CD4-positive, alpha-beta T cell treated with Interleukin-17A for 4 hours (primary cell): ENCODE data around the gene TJAP1.
A peak's percentile ranks its signal among the peaks of the same experiment; 100 is the strongest.

Source experiments
- DNase-seq: peaks from one replicate; pipeline ENCODE4 v3.0.0-alpha.2; 2020; ENCODE audit warnings: mixed read lengths

Gene TJAP1, protein sequence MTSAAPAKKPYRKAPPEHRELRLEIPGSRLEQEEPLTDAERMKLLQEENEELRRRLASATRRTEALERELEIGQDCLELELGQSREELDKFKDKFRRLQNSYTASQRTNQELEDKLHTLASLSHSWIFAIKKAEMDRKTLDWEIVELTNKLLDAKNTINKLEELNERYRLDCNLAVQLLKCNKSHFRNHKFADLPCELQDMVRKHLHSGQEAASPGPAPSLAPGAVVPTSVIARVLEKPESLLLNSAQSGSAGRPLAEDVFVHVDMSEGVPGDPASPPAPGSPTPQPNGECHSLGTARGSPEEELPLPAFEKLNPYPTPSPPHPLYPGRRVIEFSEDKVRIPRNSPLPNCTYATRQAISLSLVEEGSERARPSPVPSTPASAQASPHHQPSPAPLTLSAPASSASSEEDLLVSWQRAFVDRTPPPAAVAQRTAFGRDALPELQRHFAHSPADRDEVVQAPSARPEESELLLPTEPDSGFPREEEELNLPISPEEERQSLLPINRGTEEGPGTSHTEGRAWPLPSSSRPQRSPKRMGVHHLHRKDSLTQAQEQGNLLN

DNA sequence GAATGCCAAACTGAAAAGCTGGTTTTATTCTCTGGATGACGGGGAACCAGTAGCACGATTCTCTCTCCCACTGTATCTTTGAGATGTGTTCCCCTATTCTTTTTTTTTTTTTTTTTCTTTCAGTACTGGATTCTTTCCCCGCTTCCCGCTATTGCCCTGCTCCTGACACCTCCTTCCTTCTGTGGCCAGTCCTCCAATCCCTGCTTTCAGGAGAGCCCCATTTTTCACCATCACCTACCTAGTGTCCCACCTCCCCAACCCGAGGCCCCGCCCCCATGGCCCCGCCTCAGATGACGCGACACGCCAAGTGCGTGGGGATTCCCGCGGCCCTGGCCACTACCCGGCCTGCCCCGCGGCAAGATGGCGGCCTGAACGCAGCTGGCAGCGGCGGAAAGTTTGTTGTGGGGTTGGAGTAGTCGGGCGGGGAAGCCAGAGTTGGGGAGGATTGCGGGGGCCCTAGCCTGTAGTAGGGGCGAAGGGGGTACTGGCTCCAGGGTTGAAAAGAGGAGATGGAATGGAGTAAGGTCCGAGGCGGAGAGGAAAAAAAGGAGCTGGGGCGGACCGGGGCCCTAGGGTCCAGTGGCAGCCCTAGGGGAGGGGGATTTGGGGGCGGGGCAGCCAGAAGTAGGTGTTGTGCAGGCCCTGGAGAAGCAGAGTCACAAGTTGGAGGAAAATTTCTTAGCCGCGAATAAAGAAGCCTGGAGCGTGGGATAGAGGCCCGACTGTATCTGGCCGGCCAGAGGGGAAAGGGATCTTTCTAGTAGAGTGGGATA is at the start of gene TJAP1:
Gene TJAP1 (plus strand): TSS at position 336 of the 773 bp plus-strand sequence. CDS start 21,432 bp downstream, outside the sequence.
- DNase-seq: peak; percentile 99

DNA sequence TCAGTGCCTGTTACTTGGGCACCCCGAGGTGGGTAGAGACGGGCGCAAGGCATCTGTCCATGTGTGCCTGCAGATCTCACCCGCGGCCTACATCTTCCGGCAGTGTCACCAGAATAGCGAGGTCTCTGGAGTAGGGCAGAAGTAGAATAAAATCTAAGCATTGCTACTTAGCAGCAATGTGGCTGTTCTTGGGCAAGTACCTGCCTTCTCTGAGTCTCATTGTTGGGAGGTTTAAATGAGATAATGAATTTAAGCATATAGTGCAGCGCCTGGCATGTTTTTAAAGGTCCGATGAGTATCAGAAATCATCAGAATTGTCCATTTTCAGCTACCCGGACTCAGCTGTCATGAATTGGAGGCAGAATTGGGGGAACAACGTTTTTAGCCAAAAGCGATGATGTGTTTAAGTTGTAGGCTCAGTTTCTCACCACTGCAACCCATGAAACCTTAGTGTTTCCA is 49.2 kb upstream of the TJAP1 start:
- no peak for DNase-seq

DNA sequence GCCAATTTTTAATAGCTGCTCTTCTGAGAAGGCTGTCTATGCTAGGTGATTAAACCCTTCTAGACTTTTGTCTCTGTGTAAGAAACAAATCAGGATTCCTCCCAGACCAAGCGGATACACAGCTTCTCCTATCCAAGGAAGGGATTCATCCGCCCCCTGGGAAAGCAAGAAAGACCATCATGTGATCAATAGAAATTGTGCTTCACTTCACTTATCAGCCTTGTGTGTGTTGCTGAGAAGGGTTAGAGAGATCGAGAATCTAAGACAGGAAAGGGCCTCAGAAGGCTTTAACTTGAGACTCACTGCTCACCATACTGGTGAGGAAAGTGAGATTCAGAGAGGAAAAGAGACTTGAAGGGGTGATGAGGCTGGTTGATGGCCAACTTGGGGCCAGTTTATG is 48.5 kb upstream of the TJAP1 start:
- no peak for DNase-seq

DNA sequence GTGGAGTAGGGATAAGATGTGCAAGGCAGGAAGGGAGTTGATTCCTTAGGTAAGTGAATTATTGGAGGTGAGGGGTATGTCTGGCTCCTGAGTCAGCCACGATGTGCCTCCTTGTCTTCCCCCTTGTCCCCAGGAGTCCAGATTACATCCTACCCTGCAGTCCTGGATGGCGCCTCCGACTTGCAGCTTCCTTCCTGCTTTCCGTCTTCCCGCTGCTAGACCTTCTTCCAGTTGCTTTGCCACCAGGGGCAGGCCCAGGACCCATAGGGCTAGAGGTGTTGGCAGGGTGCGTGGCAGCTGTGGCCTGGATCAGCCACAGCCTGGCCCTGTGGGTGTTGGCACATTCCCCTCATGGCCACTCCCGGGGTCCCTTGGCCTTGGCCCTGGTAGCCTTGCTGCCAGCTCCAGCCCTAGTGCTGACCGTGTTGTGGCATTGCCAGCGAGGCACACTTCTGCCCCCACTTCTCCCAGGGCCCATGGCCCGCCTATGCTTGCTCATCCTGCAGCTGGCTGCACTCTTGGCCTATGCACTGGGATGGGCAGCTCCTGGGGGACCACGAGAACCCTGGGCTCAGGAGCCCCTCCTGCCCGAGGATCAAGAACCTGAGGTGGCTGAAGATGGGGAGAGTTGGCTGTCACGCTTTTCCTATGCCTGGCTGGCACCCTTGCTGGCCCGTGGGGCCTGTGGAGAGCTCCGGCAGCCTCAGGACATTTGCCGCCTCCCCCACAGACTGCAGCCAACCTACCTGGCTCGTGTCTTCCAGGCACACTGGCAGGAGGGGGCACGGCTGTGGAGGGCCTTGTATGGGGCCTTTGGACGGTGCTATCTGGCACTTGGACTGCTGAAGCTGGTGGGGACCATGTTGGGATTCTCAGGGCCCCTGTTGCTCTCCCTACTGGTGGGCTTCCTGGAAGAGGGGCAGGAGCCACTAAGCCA is 45.1 kb upstream of the TJAP1 start:
- DNase-seq: no peak

DNA sequence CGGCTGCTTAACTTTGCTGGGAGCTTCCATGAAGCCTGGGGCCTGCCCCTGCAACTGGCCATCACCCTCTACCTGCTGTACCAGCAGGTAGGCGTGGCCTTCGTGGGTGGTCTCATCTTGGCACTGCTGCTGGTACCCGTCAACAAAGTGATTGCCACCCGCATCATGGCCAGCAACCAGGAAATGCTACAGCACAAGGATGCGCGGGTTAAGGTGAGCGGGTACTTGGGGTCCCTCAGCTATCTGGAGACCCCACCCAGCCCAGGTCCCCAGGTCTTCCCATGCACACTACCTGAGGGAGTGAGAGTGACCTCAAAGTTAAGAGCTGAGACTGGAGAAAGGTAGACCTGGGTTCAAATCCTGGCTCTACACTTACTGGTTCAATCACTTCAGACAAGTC is 44.2 kb upstream of the TJAP1 start:
- DNase-seq: no peak

DNA sequence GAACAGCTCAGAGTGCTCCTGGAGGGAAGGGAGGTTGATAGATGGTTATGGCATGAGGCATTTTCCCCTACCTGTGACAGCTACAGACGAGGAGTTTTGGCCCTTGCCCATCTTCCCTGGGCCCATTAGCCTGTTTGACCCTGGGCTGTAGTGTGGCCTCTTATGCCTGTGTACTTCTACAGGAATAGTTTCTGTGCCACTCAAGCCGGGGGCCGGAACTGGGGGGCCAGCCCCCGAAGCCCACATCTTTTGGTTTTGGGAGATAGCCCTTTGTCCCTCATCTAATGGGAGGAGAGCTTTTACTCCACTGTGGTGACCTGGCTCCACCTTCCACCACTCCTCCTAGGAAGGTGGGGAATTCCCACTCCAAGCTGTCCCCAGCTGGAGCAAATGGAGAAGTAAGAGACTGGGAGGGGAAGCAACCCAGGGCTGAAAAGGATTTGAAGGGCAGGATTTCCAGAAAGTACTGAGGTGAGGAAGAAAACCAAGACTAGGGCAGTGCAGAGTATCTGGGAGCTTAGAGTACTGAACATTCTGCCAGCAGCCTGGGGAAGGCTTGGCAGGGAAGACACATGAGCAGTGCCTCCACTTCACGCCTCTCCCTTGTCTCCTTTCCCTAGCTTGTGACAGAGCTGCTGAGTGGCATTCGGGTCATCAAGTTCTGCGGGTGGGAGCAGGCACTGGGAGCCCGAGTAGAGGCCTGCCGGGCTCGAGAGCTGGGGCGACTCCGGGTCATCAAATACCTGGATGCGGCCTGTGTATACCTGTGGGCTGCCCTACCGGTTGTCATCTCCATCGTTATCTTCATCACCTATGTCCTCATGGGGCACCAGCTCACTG is 43.1 kb upstream of the TJAP1 start:
- DNase-seq: no peak

DNA sequence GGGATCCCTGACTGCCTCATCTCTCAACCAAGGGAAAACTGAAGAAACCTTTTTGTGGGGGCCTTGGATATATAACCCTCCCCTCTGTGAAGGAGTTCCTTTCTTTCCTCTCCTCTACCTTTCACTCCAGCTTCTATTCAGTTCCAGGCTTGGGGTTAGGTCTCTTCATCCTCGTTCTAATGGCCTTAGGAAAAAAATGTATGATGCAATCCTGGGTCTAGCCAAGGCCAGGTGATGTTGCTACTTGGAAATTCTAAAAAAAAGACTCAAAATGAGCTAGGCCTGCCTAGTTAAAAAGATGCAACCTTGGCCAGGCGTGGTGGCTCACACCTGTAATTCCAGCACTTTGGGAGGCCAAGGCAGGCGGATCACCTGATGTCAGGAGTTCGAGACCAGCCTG is 42.4 kb upstream of the TJAP1 start:
- DNase-seq: no peak

DNA sequence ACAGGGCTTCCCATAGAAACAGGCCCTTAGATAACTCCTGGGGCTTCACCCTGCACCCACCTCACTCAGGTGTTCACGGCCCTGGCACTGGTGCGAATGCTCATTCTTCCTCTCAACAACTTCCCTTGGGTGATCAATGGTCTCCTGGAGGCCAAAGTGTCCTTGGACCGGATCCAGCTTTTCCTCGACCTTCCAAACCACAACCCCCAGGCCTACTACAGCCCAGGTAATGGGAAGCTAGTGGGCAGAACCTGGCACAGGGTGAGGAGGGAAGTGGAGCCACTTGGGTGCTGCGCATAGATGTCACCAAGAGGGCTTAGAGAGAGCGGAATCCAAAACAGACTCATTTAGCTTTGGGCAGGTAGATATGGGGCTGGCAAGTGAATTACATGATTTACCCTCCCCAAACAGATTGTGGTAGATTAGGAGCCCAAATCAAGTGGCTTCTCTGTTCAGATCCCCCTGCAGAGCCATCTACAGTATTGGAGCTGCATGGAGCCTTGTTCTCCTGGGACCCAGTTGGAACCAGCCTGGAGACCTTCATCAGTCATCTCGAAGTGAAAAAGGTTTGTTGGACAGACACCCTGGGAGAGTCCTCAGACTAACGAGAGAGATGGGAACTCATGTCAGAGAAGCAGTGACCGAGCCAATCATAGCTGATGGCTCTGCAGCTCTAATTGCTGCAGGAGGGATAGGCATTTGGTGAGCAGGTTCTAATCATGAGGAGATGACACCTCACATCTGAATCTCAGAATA is 41.5 kb upstream of the TJAP1 start:
- no peak for DNase-seq

DNA sequence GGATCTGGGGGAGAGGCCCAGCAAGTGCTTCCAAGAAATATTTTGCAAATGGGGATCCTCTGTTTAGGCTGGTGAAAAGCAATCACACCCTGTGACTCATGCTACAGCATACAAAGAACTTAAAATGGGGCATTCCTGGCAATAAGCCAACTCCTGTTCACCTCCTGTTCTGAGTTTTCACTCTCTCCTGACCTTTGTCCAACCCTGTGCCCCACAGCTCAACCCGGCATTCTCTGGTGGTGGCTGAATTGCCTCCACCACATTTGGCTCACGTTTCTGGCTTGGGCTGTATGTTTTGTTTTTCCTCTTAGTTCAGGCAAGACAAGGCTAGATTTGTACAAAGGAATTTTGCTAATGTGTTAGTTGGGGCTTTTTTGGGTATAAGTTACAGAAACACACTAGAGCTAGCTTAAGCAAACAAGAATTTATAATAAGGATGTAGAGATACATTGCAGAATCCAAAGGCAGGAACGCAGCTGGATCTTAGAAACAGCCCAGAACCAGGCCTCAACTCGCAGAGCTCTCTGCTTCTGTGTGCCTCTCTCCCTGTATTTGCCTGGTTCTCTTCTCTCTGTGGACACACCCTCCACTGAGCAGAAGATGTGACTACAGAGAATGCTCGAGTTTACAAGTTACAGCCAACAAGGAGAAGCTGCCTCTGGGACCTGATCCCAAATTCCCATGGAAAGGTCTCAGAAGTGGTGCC is 40.6 kb upstream of the TJAP1 start:
- no peak for DNase-seq

DNA sequence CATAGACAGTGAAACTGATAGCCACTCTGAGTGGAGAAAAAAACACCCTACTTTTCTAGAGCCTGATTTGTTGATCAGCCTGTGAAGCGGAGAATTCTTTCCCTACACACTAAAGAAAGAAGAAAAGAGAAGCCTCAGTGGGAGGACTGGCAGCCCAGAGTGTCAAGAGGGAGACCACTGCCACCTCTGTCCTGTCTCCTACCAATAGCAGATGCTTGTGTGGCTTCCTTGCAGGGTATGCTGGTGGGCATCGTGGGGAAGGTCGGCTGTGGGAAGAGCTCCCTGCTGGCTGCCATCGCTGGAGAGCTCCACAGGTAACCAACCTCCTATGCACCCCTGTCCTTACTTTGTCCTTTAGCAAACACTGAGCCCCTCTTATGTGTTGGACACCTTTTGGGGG is 39.7 kb upstream of the TJAP1 start:
- DNase-seq: no peak

DNA sequence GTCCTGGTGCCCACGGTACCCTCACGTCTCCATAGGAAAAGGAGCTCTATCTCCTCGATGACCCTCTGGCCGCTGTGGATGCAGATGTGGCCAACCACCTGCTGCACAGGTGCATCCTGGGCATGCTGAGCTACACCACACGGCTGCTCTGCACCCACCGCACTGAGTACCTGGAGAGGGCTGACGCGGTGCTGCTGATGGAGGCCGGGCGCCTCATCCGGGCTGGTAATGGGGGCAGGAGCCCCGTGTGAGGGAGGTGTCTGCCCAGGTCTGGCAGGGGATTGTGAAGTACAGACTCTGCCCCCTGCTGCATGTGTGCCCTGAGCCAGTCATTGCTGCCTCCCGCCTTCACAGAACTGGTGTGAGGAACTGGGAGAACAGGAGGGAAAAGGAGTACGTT is 34.4 kb upstream of the TJAP1 start:
- DNase-seq: no peak

DNA sequence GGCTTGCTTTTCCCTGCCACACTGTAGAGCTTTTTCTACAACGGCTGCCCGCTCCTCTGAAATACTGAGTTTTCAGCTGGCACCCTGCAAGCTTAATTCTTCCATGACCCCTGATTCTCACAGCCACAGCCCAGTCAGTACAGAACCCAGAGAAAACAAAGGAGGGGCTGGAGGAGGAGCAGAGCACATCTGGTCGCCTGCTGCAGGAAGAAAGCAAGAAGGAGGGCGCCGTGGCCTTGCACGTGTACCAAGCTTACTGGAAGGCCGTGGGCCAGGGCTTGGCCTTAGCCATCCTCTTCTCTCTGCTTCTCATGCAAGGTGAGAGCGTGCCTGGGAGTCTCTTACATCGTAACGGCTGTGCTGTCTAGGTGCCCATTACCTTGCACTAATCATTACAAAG is 33.3 kb upstream of the TJAP1 start:
- no peak for DNase-seq

DNA sequence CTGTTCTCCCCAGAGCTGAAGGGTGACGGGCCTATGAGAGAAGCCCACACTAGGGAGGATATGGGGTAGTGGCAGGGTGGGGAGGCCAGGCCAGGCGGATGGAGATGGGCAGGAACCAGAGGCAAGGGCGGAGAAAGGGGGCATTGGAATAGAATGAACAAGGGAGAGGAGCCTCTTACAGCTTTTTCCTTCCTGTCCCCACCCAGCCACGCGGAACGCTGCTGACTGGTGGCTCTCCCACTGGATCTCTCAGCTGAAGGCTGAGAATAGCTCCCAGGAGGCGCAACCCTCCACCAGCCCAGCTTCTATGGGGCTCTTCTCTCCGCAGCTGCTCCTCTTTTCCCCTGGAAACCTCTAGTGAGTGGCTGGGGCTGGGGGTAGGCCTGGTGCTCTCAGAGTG is 32.8 kb upstream of the TJAP1 start:
- DNase-seq: no peak

DNA sequence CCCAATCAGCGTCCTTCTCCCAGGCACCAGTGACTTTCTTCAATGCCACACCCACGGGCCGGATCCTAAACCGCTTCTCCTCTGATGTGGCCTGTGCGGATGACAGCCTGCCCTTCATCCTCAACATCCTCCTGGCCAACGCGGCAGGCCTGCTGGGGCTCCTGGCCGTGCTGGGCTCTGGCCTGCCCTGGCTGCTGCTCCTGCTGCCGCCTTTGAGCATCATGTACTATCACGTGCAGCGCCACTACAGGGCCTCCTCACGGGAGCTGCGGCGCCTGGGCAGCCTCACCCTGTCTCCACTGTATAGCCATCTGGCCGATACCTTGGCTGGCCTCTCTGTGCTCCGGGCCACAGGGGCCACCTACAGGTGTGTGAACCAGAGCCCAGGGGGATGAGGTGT is 31.8 kb upstream of the TJAP1 start:
- DNase-seq: no peak

DNA sequence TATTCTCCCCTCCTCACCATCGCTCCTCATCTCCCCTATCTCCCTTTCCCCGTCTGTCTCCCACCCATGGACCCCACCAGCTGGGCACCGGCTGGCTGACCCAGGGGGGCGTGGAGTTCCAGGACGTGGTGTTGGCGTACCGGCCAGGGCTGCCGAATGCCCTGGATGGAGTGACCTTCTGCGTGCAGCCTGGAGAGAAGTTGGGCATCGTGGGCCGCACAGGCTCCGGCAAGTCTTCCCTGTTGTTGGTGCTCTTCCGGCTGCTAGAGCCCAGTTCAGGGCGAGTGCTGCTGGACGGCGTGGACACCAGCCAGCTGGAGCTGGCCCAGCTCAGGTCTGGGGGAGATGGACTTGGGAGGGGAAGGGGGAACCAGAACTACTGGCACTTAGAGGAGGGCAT is 29.8 kb upstream of the TJAP1 start:
- no peak for DNase-seq

DNA sequence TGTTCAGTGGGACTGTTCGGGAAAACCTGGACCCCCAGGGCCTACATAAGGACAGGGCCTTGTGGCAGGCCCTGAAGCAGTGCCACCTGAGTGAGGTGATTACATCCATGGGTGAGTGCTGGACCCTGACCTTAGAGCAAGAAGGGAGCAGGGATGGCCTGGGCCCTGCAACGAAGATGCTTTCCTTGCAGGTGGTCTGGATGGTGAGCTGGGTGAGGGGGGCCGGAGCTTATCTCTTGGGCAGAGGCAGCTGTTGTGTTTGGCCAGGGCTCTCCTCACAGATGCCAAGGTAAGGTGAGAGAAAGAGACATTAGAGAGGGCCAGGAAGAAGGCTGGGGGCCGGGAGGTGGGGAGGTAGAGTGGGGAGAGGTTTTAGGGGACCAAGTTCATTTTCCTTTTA is 28.5 kb upstream of the TJAP1 start:
- no peak for DNase-seq

DNA sequence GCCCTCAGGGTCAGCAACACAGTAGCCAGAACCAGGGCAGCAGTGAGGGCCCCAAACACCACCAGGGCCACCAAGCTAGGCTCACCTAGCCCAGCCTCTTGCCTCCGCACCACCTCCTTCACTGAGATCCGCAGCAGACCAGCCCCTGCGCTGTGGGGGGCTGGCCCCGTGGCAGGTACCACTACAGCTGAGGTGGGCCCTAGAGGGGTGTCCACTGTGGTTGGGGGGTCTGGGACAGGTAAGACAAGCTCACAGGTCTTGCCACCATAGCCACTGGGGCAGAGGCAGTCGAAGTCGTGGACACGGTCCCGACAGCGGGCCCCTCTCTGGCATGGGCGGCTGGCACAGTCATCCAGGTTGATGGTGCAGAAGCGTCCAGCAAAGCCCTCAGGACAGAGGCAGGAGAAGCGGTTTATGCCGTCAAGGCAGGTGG is 26.7 kb upstream of the TJAP1 start:
- DNase-seq: no peak

DNA sequence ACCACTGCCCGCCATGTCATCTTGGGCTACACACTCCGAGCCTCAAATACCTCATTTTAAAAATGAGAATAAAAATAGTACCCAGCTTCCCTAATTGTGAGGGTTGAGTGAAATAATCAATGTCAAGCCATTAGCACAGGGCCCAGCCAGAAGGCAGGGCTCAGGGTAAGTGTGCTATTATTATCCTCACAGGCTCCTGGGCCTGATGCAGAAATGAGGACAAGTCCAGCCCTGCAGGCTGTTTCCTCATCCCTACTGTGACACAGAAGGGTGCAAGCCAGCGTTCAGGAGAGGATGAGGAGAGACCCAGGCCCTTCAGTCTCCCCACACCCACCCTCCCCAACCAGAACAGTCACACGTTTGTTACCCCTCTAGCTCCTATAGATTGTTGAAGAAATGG is 26.0 kb upstream of the TJAP1 start:
- no peak for DNase-seq

DNA sequence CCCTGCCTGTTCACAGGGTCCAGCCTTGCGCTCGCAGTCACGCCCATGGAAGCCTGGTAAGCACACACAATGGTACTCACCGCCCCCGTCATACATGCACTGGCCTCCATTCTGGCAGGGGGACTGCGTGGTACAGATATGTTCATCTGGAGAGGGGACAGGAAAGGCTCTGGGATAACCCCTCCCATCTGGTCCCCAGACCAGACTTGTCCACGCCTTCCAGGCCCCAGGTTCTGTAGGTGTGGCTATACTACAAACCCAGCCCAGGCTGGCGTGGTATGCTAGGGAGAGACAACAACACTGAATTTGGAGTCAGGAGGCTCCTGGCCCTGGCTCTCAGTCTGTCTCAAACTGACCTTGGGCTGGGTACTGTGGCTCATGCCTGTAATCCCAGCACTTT is 25.4 kb upstream of the TJAP1 start:
- DNase-seq: no peak

DNA sequence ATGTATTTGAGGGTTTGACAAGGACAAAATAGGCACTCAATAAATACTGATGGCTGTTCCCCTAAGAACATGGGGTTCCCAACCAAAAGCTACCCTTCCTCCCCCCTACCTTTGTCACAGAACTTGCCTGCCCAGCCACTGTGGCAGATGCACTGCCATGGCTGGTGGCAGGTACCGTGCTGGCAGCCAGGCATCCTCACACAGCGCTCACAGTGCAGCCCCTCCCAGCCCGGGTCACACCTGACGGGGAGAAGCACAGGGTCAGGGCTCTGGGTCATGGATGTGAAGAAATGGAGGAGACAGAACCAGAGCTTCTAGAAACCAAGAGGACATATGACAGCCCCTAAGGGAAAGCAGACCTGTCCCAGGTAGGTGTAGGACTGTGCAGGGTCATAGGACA is 24.5 kb upstream of the TJAP1 start:
- no peak for DNase-seq
